ENCODE data around the gene FOXRED1.

The FOXRED1 gene

GRCh38 chr11:126310200-126310991 lies 41.4 kb downstream of the FOXRED1 start:
- peaks cover 15% of the 10 kb centered on the region for H3K4me1 ChIP-seq
- DNase-seq (ENCODE audit: low spot score in 2 of 2), result peak; percentile 62 to 83
- in situ Hi-C loops (cut with MboI; ENCODE audit: low sequenced_read_pairs), result loop anchor here (25.0 kb wide), 1 partner anchor 677 kb away; no protein-coding TSS in a partner anchor

GRCh38 chr11:126310992-126311310 lies 42.0 kb downstream of the FOXRED1 start:
- Histone ChIP-seq H3K9me3 (no peaks in the 10 kb centered on the region), H3K4me3 (no peak overlapping the region), H3K27me3 (ENCODE audit: low read depth) (no peaks in the 10 kb centered on the region), H3K4me1 (peaks cover 15% of the 10 kb centered on the region), H3K36me3 (replicated peaks) (peaks cover 7% of the 10 kb centered on the region; the same call in 1 of the 2 replicates)
- no peak for DNase-seq (ENCODE audit: low spot score in 2 of 2)
- in situ Hi-C loops (cut with MboI; ENCODE audit: low sequenced_read_pairs), result loop anchor here (25.0 kb wide), 1 partner anchor 676 kb away; no protein-coding TSS in a partner anchor

More at GRCh38 chr11:126310200-126310991, 41.4 kb downstream of the FOXRED1 start:
- H3K9me3 ChIP-seq, result no peaks in the 10 kb centered on the region
- H3K27me3 ChIP-seq (ENCODE audit: low read depth), result no peaks in the 10 kb centered on the region
- H3K4me3 ChIP-seq, result no peak overlapping the region
- H3K36me3 ChIP-seq (replicated peaks), result peaks cover 7% of the 10 kb centered on the region; the same call in 1 of the 2 replicates

GRCh38 chr11:126311401-126312291 lies 42.7 kb downstream of the FOXRED1 start:
- in situ Hi-C loops (cut with MboI; ENCODE audit: low sequenced_read_pairs), result loop anchor here (25.0 kb wide), 1 partner anchor 676 kb away; no protein-coding TSS in a partner anchor
- Histone ChIP-seq H3K4me3 (no peak overlapping the region), H3K4me1 (peaks cover 15% of the 10 kb centered on the region), H3K36me3 (replicated peaks) (peaks cover 7% of the 10 kb centered on the region; the same call in 1 of the 2 replicates), H3K27me3 (ENCODE audit: low read depth) (no peaks in the 10 kb centered on the region), H3K9me3 (no peaks in the 10 kb centered on the region)
- DNase-seq (ENCODE audit: low spot score in 2 of 2), result no peak

- Histone ChIP-seq H3K36me3 (replicated peaks) (peaks cover 7% of the 10 kb centered on the region; the same call in 1 of the 2 replicates), H3K27me3 (ENCODE audit: low read depth) (no peaks in the 10 kb centered on the region)
- in situ Hi-C loops (cut with MboI; ENCODE audit: low sequenced_read_pairs), result loop anchor here (25.0 kb wide), 1 partner anchor 674 kb away; no protein-coding TSS in a partner anchor
These were observed 44.0 kb downstream of the FOXRED1 start for GRCh38 chr11:126312961-126313360.

GRCh38 chr11:126313826-126314225 lies 44.9 kb downstream of the FOXRED1 start:
- no peak overlapping the region for H3K4me3 ChIP-seq
- H3K4me1 ChIP-seq, result no peaks in the 10 kb centered on the region; the same call in 1 of the 2 replicates
- in situ Hi-C loops (cut with MboI; ENCODE audit: low sequenced_read_pairs), result loop anchor here (25.0 kb wide), 1 partner anchor 673 kb away; no protein-coding TSS in a partner anchor
- peaks cover 7% of the 10 kb centered on the region; the same call in 1 of the 2 replicates for H3K36me3 ChIP-seq (replicated peaks)
- H3K27me3 ChIP-seq (ENCODE audit: low read depth), result no peaks in the 10 kb centered on the region
- H3K9me3 ChIP-seq, result no peaks in the 10 kb centered on the region
- DNase-seq (ENCODE audit: low spot score in 2 of 2), result no peak

More at GRCh38 chr11:126312961-126313360, 44.0 kb downstream of the FOXRED1 start:
- Histone ChIP-seq H3K4me1 (peaks cover 8% of the 10 kb centered on the region), H3K9me3 (no peaks in the 10 kb centered on the region), H3K4me3 (no peak overlapping the region)
- no peak for DNase-seq (ENCODE audit: low spot score in 2 of 2)

GRCh38 chr11:126317432-126317755 lies 48.4 kb downstream of the FOXRED1 start:
- Histone ChIP-seq H3K9me3 (no peaks in the 10 kb centered on the region), H3K27me3 (ENCODE audit: low read depth) (no peaks in the 10 kb centered on the region), H3K4me3 (no peak overlapping the region), H3K36me3 (replicated peaks) (peaks cover 7% of the 10 kb centered on the region; the same call in 1 of the 2 replicates), H3K4me1 (no peaks in the 10 kb centered on the region)
- in situ Hi-C loops (cut with MboI; ENCODE audit: low sequenced_read_pairs), result loop anchor here (25.0 kb wide), 1 partner anchor 670 kb away; no protein-coding TSS in a partner anchor
- DNase-seq (ENCODE audit: low spot score in 2 of 2), result no peak

- Histone ChIP-seq H3K27me3 (ENCODE audit: low read depth) (no peaks in the 10 kb centered on the region), H3K4me1 (no peaks in the 10 kb centered on the region), H3K36me3 (replicated peaks) (peaks cover 7% of the 10 kb centered on the region; the same call in 1 of the 2 replicates), H3K9me3 (no peaks in the 10 kb centered on the region), H3K4me3 (no peak overlapping the region)
- no peak for DNase-seq (ENCODE audit: low spot score in 2 of 2)
- in situ Hi-C loops (cut with MboI; ENCODE audit: low sequenced_read_pairs), result loop anchor here (25.0 kb wide), 1 partner anchor 669 kb away; no protein-coding TSS in a partner anchor
These were observed 49.0 kb downstream of the FOXRED1 start for GRCh38 chr11:126317756-126318573.

GRCh38 chr11:126318574-126319373 lies 49.8 kb downstream of the FOXRED1 start:
- Histone ChIP-seq H3K4me3 (no peak overlapping the region), H3K36me3 (replicated peaks) (peaks cover 7% of the 10 kb centered on the region; the same call in 1 of the 2 replicates), H3K9me3 (no peaks in the 10 kb centered on the region), H3K27me3 (ENCODE audit: low read depth) (no peaks in the 10 kb centered on the region), H3K4me1 (no peaks in the 10 kb centered on the region)
- in situ Hi-C loops (cut with MboI; ENCODE audit: low sequenced_read_pairs), result loop anchor here (25.0 kb wide), 1 partner anchor 669 kb away; no protein-coding TSS in a partner anchor
- DNase-seq (ENCODE audit: low spot score in 2 of 2), result no peak

GRCh38 chr11:126319374-126319740 lies 50.4 kb downstream of the FOXRED1 start:
- Histone ChIP-seq H3K27me3 (ENCODE audit: low read depth) (no peaks in the 10 kb centered on the region), H3K36me3 (replicated peaks) (peaks cover 6% of the 10 kb centered on the region; the same call in 1 of the 2 replicates), H3K4me1 (no peaks in the 10 kb centered on the region), H3K9me3 (no peaks in the 10 kb centered on the region), H3K4me3 (no peak overlapping the region)
- in situ Hi-C loops (cut with MboI; ENCODE audit: low sequenced_read_pairs), result loop anchor here (25.0 kb wide), 1 partner anchor 668 kb away; no protein-coding TSS in a partner anchor
- no peak for DNase-seq (ENCODE audit: low spot score in 2 of 2)

GRCh38 chr11:126322996-126323395 lies 54.0 kb downstream of the FOXRED1 start:
- no peaks in the 10 kb centered on the region for H3K36me3 ChIP-seq (replicated peaks)
- H3K9me3 ChIP-seq, result no peaks in the 10 kb centered on the region
- no peaks in the 10 kb centered on the region for H3K27me3 ChIP-seq (ENCODE audit: low read depth)
- in situ Hi-C loops (cut with MboI; ENCODE audit: low sequenced_read_pairs), result loop anchor here (25.0 kb wide), 1 partner anchor 664 kb away; no protein-coding TSS in a partner anchor
- H3K4me3 ChIP-seq, result no peak overlapping the region
- no peak for DNase-seq (ENCODE audit: low spot score in 2 of 2)
- H3K4me1 ChIP-seq, result no peaks in the 10 kb centered on the region

GRCh38 chr11:126327281-126328000 lies 58.5 kb downstream of the FOXRED1 start:
- Histone ChIP-seq H3K4me1 (no peaks in the 10 kb centered on the region), H3K9me3 (no peaks in the 10 kb centered on the region)

More at GRCh38 chr11:126327281-126328000, 58.5 kb downstream of the FOXRED1 start:
- H3K27me3 ChIP-seq (ENCODE audit: low read depth), result no peaks in the 10 kb centered on the region
- no peak overlapping the region for H3K4me3 ChIP-seq
- no peak for DNase-seq (ENCODE audit: low spot score in 2 of 2)
- H3K36me3 ChIP-seq (replicated peaks), result no peaks in the 10 kb centered on the region
- in situ Hi-C loops (cut with MboI; ENCODE audit: low sequenced_read_pairs), result no loop called here

Measured in HAP-1 (cell line).